Measurements from ENCODE around the gene BTBD6. TPM values are rescaled to one million over a fixed set of nuclear protein-coding genes. Genes with fewer than 3 reads are reported as not detected.
"Not testable (repeated sequence)": the region's sequence is repeated elsewhere in the genome, so short reads cannot be mapped to it uniquely, and the experiment has no call there.

BTBD6 gene
- total RNA-seq, 4 donors from 2014 or later: 44.5 to 70.6 (median 62.6) TPM

DNA sequence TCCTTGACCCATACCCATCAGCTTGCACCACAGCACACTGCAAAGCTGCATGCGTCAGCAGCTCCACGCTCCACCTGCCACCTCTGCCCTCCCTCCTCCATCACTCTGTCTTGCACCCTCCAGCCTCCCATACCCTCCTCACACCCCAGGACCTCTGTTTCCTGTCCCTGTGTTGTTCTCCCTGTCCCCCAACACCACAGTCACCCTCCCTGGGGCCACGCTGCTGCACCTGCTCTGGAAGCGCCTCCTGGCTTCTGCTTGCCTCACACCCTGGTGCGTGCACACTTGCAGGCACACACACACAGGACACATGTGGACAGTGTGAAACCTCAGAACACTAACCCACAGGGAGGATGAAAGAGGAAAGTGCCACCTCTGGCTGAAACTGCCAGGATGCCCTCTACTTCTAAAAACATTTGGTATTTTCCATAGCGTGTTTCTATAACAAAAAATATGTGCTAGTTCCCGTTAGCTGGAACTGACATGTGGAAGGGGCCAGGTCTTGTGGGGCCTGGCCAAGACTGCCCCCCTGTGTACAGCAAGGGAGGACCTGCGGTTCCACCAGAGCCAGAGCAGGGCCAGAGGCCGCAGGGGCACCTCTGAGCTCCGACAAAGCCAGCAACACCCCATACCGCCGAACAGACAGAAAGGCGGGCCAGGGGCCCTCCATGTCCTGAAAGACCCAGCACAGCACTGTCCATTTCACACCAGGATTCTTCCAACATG, 42.5 kb downstream of the BTBD6 start:
- no peak overlapping the region for H3K4me3 ChIP-seq (ENCODE audit: low read depth, poor library complexity, severe bottlenecking)
- TF ChIP-seq, protein P1, sequence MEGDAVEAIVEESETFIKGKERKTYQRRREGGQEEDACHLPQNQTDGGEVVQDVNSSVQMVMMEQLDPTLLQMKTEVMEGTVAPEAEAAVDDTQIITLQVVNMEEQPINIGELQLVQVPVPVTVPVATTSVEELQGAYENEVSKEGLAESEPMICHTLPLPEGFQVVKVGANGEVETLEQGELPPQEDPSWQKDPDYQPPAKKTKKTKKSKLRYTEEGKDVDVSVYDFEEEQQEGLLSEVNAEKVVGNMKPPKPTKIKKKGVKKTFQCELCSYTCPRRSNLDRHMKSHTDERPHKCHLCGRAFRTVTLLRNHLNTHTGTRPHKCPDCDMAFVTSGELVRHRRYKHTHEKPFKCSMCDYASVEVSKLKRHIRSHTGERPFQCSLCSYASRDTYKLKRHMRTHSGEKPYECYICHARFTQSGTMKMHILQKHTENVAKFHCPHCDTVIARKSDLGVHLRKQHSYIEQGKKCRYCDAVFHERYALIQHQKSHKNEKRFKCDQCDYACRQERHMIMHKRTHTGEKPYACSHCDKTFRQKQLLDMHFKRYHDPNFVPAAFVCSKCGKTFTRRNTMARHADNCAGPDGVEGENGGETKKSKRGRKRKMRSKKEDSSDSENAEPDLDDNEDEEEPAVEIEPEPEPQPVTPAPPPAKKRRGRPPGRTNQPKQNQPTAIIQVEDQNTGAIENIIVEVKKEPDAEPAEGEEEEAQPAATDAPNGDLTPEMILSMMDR (IDR thresholded peaks at IDR 0.05): no peak
- TF ChIP-seq POLR2A (IDR thresholded peaks at IDR 0.05): no peak
- no peak for DNase-seq (ENCODE audit: low spot score in 2 of 2)
- 84 to 85% methylated on average over 13 of the region's 13 CpGs for WGBS, 2 donors
- intact Hi-C loops (cut with DNase I; ENCODE audit: low total_unique reads): no loop called here

DNA sequence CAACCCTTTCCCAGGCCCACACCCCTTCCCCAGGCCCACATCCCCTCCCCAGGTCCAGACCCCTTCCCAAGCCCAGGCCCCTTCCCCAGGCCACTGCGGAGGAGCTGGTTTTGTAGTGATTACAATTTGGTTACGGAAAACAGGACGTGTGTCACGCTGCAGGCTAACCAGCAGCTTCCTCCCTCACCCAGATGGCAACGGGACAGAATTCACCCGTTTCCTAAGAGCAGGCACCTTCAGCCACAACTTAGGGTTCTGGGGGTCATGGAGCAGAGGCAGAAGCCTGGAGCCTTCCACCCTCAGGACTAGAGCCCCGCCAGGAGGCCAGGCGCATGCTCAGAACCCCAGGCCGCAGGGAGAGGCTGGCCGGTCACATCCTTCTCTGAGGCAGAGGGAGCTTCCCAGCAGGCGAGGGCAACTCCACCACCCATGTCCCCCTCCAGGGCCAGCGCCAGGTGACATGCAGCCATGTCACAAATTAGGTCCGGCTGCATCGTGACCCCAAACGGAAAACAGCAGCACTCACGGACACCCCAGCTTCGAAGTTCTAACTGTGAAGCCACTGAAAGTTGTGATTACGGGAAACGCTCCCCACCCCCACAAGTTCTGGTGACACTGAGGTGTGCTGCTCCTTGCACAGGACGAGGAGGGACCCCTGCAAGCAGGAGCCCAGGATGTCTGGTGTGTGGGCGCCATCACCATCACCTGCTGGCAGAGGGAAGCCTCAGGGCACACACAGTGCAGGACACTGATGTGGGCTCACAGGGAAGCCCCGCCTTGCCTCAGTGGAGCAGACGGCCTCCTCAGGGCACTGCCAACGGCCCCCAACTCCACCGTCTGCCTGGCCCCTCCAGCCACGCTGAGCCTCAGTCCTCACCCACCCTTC, 44.7 kb downstream of the BTBD6 start:
- no peak for TF ChIP-seq POLR2A (IDR thresholded peaks at IDR 0.05)
- TF ChIP-seq, protein P1 (IDR thresholded peaks at IDR 0.05): no peak
- WGBS, 2 donors: 78 to 85% methylated on average over 18 to 26 of the region's 26 CpGs
- intact Hi-C loops (cut with DNase I; ENCODE audit: low total_unique reads): no loop called here
- no peak overlapping the region for H3K4me3 ChIP-seq (ENCODE audit: low read depth, poor library complexity, severe bottlenecking)
- no peak for DNase-seq (ENCODE audit: low spot score in 2 of 2)

DNA sequence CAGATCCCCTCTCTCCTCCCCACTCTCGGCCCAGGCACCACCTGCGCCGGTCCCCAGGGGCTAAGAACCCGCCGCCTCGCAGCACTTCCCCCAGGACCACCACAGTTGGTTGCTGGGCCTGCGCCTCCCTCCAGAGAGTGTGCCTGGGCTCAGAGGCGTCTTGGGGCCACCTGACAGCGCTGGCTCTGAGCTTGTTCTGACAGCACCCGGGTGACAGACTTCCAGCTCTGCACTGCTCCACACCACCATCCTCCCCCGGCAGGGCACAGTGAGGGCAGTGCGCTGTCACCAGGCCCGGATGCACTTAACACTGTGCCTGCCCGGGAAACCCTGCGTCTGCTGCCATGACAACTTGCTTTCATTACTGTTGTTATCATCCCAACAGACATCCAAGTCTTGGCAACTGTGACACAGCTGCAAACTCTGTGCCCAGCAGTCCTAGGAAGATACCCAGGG, 45.8 kb downstream of the BTBD6 start:
- no peak for DNase-seq (ENCODE audit: low spot score in 2 of 2)
- intact Hi-C loops (cut with DNase I; ENCODE audit: low total_unique reads): no loop called here

DNA sequence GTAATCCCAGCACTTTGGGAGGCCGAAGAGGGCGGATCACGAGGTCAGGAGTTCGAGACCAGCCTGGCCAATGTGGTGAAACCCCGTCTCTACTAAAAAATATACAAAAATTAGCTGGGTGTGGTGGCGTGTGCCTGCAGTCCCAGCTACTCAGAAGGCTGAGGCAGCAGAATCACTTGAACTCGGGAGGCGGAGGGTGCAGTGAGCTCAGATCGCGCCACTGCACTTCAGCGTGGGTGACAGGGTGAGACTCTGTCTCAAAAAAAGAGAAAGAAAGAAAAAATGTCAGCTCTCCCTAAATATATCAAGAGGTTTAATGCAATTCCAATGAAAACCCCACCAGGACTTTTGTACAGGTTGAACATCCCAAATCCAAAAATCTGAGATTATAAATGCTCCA, 49.0 kb downstream of the BTBD6 start:
- DNase-seq (ENCODE audit: low spot score in 2 of 2); intact Hi-C loops (cut with DNase I; ENCODE audit: low total_unique reads); H3K4me3 ChIP-seq (ENCODE audit: low read depth, poor library complexity, severe bottlenecking): not testable (repeated sequence)
- 94 to 95% methylated on average over 11 of the region's 11 CpGs for WGBS, 2 donors

More for the DNA sequence above, 45.8 kb downstream of the BTBD6 start:
- no peak for TF ChIP-seq POLR2A (IDR thresholded peaks at IDR 0.05)
- TF ChIP-seq, protein P1 (IDR thresholded peaks at IDR 0.05): no peak
- no peak overlapping the region for H3K4me3 ChIP-seq (ENCODE audit: low read depth, poor library complexity, severe bottlenecking)
- 46 to 50% methylated on average over 15 of the region's 15 CpGs for WGBS, 2 donors

DNA sequence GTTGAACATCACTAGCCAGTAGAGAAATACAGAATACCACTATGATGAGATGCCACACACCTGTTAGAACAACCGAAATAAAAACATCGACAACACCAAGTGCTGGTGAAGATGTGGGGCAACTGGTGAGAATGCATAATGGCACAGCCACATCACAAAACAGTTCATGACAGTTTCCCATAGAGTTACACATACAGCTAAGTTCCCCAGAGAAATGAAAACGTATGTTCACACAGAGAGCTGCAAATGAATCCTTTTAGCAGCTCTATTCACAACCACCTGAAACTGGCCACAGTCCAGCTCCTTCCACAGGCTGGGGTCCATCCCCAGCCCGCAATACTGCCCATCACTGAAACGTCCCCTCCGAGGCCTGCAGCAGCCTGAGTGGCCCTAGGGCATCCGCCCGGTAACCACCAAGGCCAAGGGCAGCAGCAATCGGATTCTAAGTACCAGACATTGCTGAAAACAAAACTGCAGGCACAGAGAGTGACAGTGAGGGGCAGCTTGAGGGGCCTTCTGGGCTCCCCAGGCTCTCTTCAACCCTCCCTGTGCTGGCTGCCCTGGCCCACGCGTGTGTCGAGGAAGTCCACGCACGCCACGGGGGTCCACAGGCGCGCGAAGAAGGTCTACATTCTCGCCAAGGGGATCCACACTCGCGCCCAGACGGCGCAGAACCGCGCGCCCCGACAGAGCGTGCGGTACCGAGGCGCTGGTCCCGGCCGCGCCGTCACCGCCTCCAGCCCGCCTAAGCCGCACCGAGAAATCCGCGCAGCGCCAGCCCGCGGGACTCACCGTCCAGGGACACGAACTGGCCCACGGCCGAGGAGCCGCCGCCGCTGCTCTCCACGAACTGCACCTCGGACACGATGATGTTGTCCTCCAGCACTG, 51.6 kb downstream of the BTBD6 start:
- 8 to 32% methylated on average over 9 to 35 of the region's 54 CpGs for WGBS, 2 donors
- peak; percentile 24 to 89 for DNase-seq (ENCODE audit: low spot score in 2 of 2)
- TF ChIP-seq, protein P1 (IDR thresholded peaks at IDR 0.05): no peak
- TF ChIP-seq POLR2A (IDR thresholded peaks at IDR 0.05): no peak
- intact Hi-C loops (cut with DNase I; ENCODE audit: low total_unique reads): no loop called here
- peak overlapping the region; percentile 64 for H3K4me3 ChIP-seq (ENCODE audit: low read depth, poor library complexity, severe bottlenecking)

Other genes with a start within 250 kb of the BTBD6 start
- gene CDCA4, start 227.4 kb upstream of the BTBD6 start, total RNA-seq: 10 to 100 TPM; 39.3 to 45.7 (median 41.5) TPM
- 1 to 10 TPM in 3 of 4 donors, under 1 TPM in 1; 0.84 to 1.3 (median 1.1) TPM for gene GPR132, start 183.1 kb upstream of the BTBD6 start, total RNA-seq
- 10 to 100 TPM; 50.4 to 96.1 (median 63.1) TPM for gene JAG2, start 79.8 kb upstream of the BTBD6 start, total RNA-seq
- 10 to 100 TPM; 12.9 to 19.4 (median 15.7) TPM for gene NUDT14, start 67.2 kb upstream of the BTBD6 start, total RNA-seq
- 10 to 100 TPM; 32.7 to 74.5 (median 43.0) TPM for gene BRF1, start 52.5 kb downstream of the BTBD6 start, total RNA-seq
- 10 to 100 TPM; 25.9 to 75.1 (median 54.3) TPM for gene PACS2, start 66.2 kb downstream of the BTBD6 start, total RNA-seq
- under 1 TPM in 2 of 4 donors, not detected in 2; 0.17 to 0.34 TPM for gene TEX22, start 150.0 kb downstream of the BTBD6 start, total RNA-seq
- 10 to 100 TPM; 39.3 to 56.7 (median 46.4) TPM for gene MTA1, start 171.3 kb downstream of the BTBD6 start, total RNA-seq
- gene CRIP2, start 226.3 kb downstream of the BTBD6 start, total RNA-seq: 100 to 1,000 TPM; 103 to 203 (median 141) TPM
- gene CRIP1, start 238.4 kb downstream of the BTBD6 start, total RNA-seq: 100 to 1,000 TPM in 1 of 4 donors, 10 to 100 TPM in 3; 13.1 to 103 (median 63.2) TPM
- 10 to 100 TPM in 1 of 4 donors, 1 to 10 TPM in 3; 2.8 to 16.9 (median 5.4) TPM for gene TEDC1, start 242.7 kb downstream of the BTBD6 start, total RNA-seq